Stimulated activated CD4-positive, alpha-beta T cell treated with anti-CD3 and anti-CD28 coated beads, Interleukin-15, amount 100 ng/mL, for 48 hours (primary cell): ENCODE results near the gene NHLRC3.
"Not testable (repeated sequence)": the region's sequence is repeated elsewhere in the genome, so short reads cannot be mapped to it uniquely, and the experiment has no call there.

ENCODE experiments used
- DNase-seq, 2 donors: peaks; one replicate each; pipeline ENCODE4 v3.0.0-alpha.2; 2020; ENCODE audit warnings: low read depth in 2 of 2

NHLRC3 gene

GRCh38 chr13:39044536-39044935, 6.3 kb downstream of the NHLRC3 start:
- DNase-seq, result no peak

GRCh38 chr13:39047560-39047959, 9.3 kb downstream of the NHLRC3 start:
- DNase-seq, result no peak

GRCh38 chr13:39048806-39049205, 10.6 kb downstream of the NHLRC3 start:
- no peak for DNase-seq

- DNase-seq, result no peak
These were observed 11.0 kb downstream of the NHLRC3 start for GRCh38 chr13:39049274-39049673.

DNA sequence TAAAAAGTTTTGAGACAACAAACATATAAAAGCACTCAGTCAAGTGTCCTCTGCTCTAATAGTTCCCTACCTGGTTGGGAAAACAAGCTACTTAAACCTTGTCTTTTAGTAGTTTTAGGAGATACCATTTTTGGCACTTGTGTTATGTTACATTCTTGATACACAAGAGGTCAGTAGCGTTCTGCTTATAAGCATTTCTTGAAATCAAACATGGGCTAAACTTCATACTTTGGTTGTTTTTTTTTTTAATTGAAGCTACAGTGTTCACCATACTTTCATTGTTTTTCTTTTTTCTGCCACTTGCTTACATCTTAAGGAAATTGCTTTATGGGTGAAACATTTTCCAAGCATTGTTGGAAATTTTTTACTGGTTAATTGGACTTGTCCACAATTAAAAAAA, 12.9 kb downstream of the NHLRC3 start:
- DNase-seq, result no peak

- no peak for DNase-seq
These were observed 14.7 kb downstream of the NHLRC3 start for GRCh38 chr13:39052944-39053343.

DNA sequence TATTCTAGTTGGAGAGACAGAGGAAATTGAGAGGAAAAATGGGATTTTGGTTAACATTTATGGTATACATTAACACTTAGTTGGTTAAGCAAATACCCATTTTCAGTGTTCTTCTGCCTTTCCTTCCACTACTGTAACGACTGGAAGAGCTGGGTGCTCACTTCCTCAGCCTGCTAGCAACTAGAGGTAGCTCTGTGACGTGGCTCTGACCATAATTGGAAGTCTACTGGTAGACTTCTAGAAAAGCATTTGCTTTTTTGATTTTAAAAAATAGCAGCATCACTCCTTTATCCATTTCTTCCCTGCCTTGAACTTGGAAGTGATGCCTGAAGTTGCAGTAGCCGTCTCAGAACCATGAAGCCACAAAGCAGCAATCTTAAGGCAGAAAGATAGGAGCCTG, 15.9 kb downstream of the NHLRC3 start:
- no peak for DNase-seq

DNA sequence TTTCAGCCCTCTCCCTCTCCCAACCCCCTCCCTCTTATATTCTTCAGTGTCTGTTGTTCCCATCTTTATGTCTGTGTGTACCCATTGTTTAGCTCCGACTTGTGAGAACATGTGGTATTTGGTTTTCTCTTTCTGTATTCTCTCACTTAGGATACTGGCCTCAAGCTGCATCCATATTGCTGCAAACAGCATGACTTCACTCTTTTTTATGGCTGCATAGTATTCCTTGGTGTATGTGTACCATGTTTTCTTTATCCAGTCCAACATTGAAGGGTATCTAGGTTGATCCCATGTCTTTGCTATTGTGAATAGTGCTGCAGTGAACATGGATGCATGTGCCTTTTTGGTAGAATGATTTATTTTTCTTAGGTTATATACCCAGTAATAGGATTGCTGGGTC, 17.8 kb downstream of the NHLRC3 start:
- no peak for DNase-seq

GRCh38 chr13:39058040-39058439, 19.8 kb downstream of the NHLRC3 start:
- DNase-seq, result no peak

- no peak for DNase-seq
These were observed 23.7 kb downstream of the NHLRC3 start for GRCh38 chr13:39062004-39062403.

- no peak for DNase-seq
These were observed 34.6 kb downstream of the NHLRC3 start for GRCh38 chr13:39072842-39073241.

- DNase-seq, result no peak
These were observed 35.7 kb downstream of the NHLRC3 start for GRCh38 chr13:39073983-39074382.

DNA sequence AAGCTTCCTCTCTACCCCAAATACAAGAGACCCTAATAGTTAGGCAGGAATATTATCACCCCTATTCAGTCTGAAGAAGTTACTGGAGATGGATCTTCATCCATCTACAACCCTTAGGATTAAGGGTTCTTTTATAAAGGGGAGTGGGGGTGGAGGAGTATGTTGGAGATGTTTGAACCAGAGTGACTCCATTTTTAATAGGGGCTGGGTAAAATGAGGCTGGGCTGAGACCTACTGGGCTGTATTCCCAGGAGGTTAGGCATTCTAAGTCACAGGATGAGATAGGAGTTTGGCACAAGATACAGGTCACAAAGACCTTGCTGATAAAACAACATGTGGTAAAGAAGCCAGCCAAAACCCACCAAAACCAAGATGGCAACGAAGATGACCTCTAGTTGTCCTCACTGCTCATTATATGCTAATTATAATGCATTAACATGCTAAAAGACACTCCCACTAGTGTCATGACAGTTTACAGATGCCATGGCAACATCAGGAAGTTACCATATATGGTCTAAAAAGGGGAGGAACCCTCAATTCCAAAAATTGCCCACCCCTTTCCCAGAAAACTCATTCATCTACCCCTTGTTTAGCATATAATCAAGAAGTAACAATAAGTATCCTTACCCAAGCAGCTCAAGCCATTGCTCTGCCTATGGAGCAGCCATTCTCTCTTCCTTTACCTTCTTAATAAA, 48.1 kb downstream of the NHLRC3 start:
- DNase-seq, result not testable (repeated sequence)

DNA sequence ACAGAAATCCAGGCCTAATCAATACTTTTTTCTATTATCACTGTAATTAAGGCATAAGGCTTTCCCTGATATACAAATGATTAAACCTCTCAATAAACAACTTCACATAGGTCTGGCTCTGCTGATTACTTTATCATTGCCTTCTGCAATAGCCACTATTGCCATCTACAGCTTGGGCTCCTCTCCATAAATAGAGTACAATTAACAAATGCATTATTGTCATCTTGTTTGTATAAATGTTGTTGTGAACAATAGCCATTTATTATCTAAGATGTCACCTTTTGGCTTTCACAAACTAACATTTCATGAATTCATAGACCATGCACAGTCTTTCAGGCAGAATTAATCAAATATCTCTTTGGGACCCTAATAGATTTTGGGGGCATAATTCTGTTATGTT, 53.3 kb downstream of the NHLRC3 start:
- no peak for DNase-seq

DNA sequence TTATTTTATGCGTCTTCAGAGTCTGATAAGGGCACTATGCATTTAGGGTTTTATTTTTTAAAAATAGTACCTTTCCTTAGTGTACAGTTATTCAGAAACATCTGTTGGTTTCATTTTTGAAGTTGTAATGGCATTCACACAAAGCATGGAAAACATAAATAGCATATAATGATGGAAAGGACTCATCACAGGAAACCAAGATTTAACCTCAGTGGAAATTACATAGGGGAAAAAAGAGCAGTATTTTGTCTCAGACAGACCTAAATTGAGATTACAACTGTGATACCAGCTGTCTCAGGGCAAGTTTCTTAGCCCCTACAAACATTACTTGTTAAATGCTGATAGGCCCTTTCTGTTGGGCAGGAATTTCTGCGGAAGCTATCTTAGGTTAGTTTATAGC, 57.2 kb downstream of the NHLRC3 start:
- DNase-seq, result no peak

DNA sequence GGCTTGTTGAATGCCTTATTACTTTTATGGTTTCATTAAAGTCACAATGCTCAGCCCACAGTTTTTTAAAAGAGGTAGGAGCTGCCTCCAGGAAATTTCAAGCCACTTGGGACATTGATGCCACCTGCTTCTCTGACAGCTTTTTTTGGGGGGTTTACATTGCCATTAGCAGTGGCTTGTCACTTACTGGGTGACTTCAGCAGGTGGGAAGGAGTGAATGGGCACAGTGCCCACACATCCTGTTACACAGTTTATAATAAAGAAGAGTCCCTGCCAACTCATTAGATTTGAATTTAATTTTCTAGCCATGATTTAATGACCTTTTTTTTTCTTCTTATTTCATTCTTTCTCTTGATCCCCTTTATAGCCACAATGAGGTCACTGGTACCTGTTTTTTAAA, 61.0 kb downstream of the NHLRC3 start:
- no peak for DNase-seq
